Measurements from ENCODE around the gene DOK4.
"Not testable (repeated sequence)": the region's sequence is repeated elsewhere in the genome, so short reads cannot be mapped to it uniquely, and the experiment has no call there.

Gene DOK4

DNA sequence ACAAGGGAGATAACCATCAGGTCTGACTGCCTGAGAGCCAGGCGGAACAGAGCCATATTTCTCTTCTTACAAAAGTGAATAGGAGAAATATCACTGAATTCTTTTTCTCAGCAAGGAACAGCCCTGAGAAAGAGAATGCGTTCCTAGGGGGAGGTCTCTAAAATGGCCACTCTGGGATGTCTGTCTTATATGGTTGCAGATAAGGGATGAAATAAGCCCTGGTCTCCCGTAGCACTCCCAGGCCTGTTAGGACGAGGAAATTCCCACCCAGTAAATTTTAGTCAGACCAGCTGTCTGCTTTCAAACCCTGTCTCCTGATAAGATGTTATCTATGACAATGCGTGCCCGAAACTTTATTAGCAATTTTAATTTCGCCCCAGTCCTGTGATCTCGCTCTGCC is 46.3 kb downstream of the DOK4 start:
- DNase-seq: not testable (repeated sequence)

GRCh38 chr16:57435838-57436237 is 50.5 kb downstream of the DOK4 start:
- no peak for DNase-seq

GRCh38 chr16:57434003-57434402 is 52.3 kb downstream of the DOK4 start:
- no peak for DNase-seq

- DNase-seq: no peak
These were observed 53.3 kb downstream of the DOK4 start for GRCh38 chr16:57432989-57433388.

DNA sequence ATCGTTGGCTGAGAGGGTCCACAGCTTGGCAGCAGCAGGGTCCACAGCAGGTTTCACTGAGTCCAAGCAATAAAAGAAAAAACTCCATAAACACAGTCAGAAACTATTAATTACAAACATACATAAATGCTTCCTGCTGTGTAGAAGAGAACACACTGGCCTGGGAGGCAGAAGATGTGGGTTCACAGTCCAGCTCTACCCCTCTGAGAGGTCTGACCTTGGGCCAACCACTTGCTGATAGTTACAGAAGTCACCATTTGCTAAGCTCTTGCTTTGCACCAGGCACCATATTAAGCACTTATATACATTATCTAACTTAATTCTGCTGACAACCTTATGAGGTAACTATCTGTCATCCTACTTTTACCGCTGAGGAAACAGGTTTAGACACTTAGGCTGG is 53.8 kb downstream of the DOK4 start:
- no peak for DNase-seq

GRCh38 chr16:57430955-57431354 is 55.3 kb downstream of the DOK4 start:
- no peak for DNase-seq

DNA sequence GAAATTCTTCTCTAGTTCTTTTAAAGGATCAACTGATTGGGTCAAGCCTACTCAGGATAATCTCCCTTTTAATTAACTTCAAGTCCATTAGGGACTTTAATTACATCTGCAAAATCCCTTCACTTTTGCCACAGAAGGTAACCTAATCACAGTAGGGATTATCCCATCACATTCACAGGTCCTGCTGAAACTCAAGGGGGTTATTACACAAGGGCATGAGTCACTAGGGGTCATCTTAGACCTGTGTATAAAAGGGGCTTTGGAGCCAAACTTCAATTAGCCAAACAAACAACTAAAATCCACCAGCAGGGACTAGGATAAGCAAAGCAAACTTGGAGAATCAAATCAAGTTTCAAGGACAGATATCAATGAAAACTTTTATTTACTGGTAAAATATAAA is 58.5 kb downstream of the DOK4 start:
- DNase-seq: no peak

DNA sequence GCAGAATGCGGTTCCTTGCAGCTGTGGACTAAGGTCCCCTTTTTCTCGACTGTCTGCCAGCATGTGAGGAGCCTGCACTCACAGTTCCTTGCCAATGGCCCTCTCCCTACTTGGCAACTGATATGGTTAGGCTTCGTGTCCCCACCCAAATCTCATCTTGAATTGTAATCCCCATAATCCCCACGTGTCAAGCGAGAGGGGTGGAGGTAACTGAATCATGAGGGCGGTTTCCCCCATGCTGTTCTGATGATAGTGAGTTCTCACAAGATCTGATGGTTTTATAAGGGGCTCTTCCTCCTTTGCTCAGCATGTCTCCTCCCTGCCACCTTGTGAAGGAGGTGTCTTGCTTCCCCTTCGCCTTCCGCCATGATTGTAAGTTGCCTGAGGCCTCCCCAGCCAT is 59.0 kb downstream of the DOK4 start:
- no peak for DNase-seq

GRCh38 chr16:57426356-57426755 is 59.9 kb downstream of the DOK4 start:
- DNase-seq: no peak

- no peak for DNase-seq
These were observed 61.7 kb downstream of the DOK4 start for GRCh38 chr16:57424583-57424982.

DNA sequence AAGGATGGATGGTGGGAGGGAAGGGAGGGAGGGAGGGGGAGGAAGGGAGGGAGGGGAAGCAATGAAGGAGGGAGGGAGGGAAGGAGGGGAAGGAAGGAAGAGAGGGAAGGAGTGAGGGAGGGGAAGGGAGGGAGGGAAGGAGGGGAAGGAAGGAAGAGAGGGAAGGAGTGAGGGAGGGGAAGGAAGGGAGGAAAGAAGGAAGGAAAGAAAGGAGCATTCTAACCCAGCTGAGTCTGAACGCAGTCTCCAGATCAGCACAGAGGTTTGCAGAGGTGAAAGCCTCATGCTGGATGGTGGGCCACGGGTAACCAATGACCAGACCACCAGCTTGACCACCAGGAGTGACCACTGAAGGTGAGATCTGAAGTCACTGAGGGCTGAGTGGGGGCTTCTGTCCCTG is 63.1 kb downstream of the DOK4 start:
- DNase-seq: no peak

DNA sequence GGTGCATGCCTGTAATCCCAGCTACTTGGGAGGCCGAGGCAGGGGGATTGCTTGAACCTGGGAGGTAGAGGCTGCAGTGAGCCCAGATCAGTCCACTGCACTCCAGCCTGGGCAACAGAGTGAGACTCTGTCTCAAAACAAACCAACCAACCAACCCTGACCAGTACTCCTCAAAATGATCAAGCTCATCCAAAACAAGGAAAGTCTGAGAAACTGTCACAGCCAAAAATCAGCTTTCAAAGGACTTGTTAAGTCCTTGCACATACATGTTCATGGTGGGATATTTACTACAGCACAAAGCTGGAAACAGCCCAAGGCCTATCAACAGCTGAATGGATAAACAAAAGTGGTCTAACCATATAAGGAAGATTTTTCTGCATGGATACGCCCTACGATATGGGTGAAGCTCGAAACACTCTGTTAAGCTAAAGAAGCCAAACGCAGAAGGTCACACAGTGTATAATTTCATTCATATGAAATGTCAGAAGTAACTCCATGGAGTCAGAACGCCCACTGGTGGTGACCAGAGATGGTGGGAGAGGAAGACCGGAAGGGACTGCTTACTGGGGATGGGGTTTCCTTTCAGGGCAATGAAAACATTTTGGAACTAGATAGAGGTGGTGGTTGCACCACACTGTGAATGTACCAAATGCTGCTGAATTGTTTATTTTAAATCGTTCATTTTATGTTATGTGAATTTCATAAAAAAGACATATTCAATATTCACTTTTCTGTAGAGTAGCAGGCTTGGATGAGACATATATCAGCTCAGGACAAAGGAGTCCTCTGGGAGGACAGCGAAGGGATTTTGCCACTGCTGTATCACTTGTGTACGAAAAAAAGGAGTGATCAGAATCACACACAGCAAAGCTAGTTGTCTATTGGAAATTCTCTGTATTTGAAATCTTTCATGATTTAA is 64.0 kb downstream of the DOK4 start:
- DNase-seq: no peak

Data from activated CD4-positive, alpha-beta T cell treated with anti-CD3 and anti-CD28 coated beads, Interleukin-2, amount 50 U/mL, for 48 hours (primary cell).